HTR-8/SVneo (cell line): ENCODE data around the gene DIO1.

ENCODE experiments used
- DNase-seq: peaks from one replicate; pipeline ENCODE4 v3.0.0; 2011; ENCODE audit warnings: low spot score, mixed read lengths; ENCODE audit not compliant: insufficient read length
- FAIRE-seq: peaks from 2 replicates; lab custom pipeline; 2011; peaks lifted over from hg19 to GRCh38; lab: Jason Lieb, UNC

Gene DIO1

DNA sequence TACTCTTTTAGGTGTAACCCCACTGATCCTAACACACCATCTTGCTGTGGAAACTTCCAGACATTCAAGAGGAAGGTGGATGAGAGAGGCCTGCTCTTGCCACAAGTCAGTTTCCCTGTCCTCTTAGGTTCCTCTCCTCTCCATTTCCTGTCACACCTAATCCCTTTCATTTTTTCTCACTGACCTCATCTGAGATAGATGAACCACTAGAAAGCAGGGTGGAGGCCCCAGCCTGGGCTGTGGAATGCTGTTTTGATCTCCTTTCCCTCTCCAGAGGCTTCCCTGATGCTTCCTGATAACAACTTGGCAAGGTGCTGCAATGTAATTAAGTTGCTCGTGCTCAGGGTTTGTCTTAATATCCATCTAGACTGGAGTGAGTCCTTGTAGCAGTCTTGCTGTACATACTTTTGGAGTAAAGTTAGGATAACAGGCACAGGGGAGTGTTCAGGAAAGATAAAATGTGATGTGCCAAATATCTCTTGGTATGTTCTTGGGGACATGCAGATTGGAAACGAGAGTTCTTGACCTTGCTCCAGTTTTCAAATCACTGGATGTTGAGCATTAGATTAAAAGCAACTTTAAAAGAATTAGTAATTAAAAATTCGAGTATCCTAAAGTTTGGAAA lies 63.3 kb downstream of the DIO1 start:
- DNase-seq: peak; percentile 43
- FAIRE-seq: no peak

- DNase-seq (no peak), FAIRE-seq (no peak)
Observed at GRCh38 chr1:53959664-53960250, 65.8 kb downstream of the DIO1 start.
